NB4 (cell line): ENCODE measurements around the gene PHLDA2.
"Not testable (repeated sequence)": the region's sequence is repeated elsewhere in the genome, so short reads cannot be mapped to it uniquely, and the experiment has no call there.

Experiments used
- DNase-seq: peaks from one replicate; pipeline ENCODE4 v3.0.0; 2010; ENCODE audit warnings: low read depth
- H3K4me3 ChIP-seq: one replicate; pipeline ENCODE4 v1.5.1; 2011; ENCODE audit warnings: mild to moderate bottlenecking, low read depth, low read length, moderate library complexity
- CTCF ChIP-seq: IDR thresholded peaks from one replicate; pipeline ENCODE4 v1.5.1; 2012; ENCODE audit warnings: low read depth, low read length
- MAX ChIP-seq: IDR thresholded peaks from 2 replicates; pipeline ENCODE4 v1.6.1; 2011; ENCODE audit warnings: low read depth, low read length
- MYC ChIP-seq: IDR thresholded peaks from 2 replicates; pipeline ENCODE4 v1.6.1; 2011; ENCODE audit warnings: low read depth, low read length
- POLR2A ChIP-seq: IDR thresholded peaks from 2 replicates; pipeline ENCODE4 v1.6.1; 2011; ENCODE audit warnings: mild to moderate bottlenecking; ENCODE audit not compliant: insufficient read length; ENCODE audit errors: extremely low read depth

Gene PHLDA2

GRCh38 chr11:2911088-2911784 lies 18.0 kb downstream of the PHLDA2 start:
- TF ChIP-seq POLR2A, result no peak
- no peak for TF ChIP-seq MYC
- no peak for TF ChIP-seq MAX
- no peak for TF ChIP-seq CTCF
- no peak for DNase-seq
- no peak overlapping the region for H3K4me3 ChIP-seq

GRCh38 chr11:2910401-2910955 lies 18.7 kb downstream of the PHLDA2 start:
- no peak for DNase-seq
- no peak overlapping the region for H3K4me3 ChIP-seq
- TF ChIP-seq CTCF, result no peak
- TF ChIP-seq POLR2A, result no peak

- DNase-seq, result no peak
- TF ChIP-seq MYC (no peak), POLR2A (no peak), MAX (no peak)
- H3K4me3 ChIP-seq, result no peak overlapping the region
Observed at GRCh38 chr11:2909133-2909902, 19.9 kb downstream of the PHLDA2 start.

GRCh38 chr11:2908130-2908529 lies 21.1 kb downstream of the PHLDA2 start:
- DNase-seq, result no peak
- no peak overlapping the region for H3K4me3 ChIP-seq
- no peak for TF ChIP-seq MYC
- TF ChIP-seq CTCF, result no peak

GRCh38 chr11:2905299-2905698 lies 23.9 kb downstream of the PHLDA2 start:
- H3K4me3 ChIP-seq, DNase-seq: not testable (repeated sequence)

GRCh38 chr11:2904153-2905052 lies 24.8 kb downstream of the PHLDA2 start:
- DNase-seq, result no peak
- TF ChIP-seq CTCF (no peak), MYC (no peak), MAX (no peak)
- no peak overlapping the region for H3K4me3 ChIP-seq
